Mucosa of rectum (tissue), 2 donors: Measurements from ENCODE around the gene KRT80.
A peak's percentile ranks its signal among the peaks of the same experiment; 100 is the strongest.

Source experiments
- H3K27ac ChIP-seq, 2 donors: one replicate each; pipeline ENCODE4 v1.7.0; 2013; ENCODE audit warnings: inconsistent platforms in 2 of 2, low read depth in 2 of 2, low read length in 2 of 2
- H3K27me3 ChIP-seq, 2 donors: one replicate each; pipeline ENCODE4 v1.7.0; 2013; ENCODE audit warnings: low read length in 2 of 2; ENCODE audit not compliant: control insufficient read depth in 2 of 2, insufficient read depth in 2 of 2
- H3K36me3 ChIP-seq, 2 donors: one replicate each; pipeline ENCODE4 v1.7.0; 2013; ENCODE audit warnings: low read length in 2 of 2; ENCODE audit not compliant: control insufficient read depth in 2 of 2, insufficient read depth in 2 of 2
- H3K4me1 ChIP-seq, 2 donors: one replicate each; pipeline ENCODE4 v1.7.0; 2013; ENCODE audit warnings: low read length in 2 of 2, mild to moderate bottlenecking in 1 of 2; ENCODE audit not compliant: control insufficient read depth in 2 of 2, insufficient read depth in 2 of 2
- H3K4me3 ChIP-seq, 2 donors: one replicate each; pipeline ENCODE4 v1.7.0; 2013; ENCODE audit warnings: low read length in 2 of 2
- H3K9ac ChIP-seq, 2 donors: one replicate each; pipeline ENCODE4 v1.7.0; 2013; ENCODE audit warnings: low read length in 2 of 2, low read depth in 1 of 2, mild to moderate bottlenecking in 1 of 2
- H3K9me3 ChIP-seq, 2 donors: one replicate each; pipeline ENCODE4 v1.7.0; 2013; ENCODE audit warnings: low read length in 2 of 2; ENCODE audit not compliant: control insufficient read depth in 2 of 2
- donor health status: healthy.
- donor health status: Normal muscosa, but diverticular disease.

Gene KRT80

DNA sequence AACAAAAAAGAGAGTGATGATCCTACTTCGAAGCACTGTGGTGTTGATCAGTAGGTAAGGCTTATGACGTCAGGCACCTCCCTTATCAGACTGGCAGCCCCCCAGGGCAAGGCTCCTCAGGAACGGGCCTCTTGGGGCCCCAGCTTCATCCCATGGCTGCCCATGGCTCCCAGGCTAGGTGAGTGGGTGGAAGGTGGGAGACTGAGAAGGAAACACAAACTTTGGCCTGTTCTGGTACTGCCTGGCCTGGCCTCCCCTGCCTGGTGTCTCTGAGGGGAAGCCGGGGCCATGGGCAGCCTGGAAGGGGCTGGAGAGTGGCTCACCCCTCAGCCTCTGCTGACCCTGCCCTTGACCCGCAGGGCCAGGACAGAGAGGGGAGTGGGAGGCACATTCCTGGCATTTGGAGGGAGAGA is 38.9 kb downstream of the KRT80 start:
- H3K27ac ChIP-seq = peak overlapping the region; percentile 98 to 100
- H3K27me3 ChIP-seq = peaks cover 0 to 2% of the 10 kb centered on the region in 2 donors
- H3K36me3 ChIP-seq = no peaks in the 10 kb centered on the region
- H3K4me3 ChIP-seq = no peak overlapping the region
- no peaks in the 10 kb centered on the region for H3K9me3 ChIP-seq
- peak overlapping the region in 1 of 2 donors; percentile 78 for H3K9ac ChIP-seq
- peaks cover 37 to 61% of the 10 kb centered on the region in 2 donors for H3K4me1 ChIP-seq

DNA sequence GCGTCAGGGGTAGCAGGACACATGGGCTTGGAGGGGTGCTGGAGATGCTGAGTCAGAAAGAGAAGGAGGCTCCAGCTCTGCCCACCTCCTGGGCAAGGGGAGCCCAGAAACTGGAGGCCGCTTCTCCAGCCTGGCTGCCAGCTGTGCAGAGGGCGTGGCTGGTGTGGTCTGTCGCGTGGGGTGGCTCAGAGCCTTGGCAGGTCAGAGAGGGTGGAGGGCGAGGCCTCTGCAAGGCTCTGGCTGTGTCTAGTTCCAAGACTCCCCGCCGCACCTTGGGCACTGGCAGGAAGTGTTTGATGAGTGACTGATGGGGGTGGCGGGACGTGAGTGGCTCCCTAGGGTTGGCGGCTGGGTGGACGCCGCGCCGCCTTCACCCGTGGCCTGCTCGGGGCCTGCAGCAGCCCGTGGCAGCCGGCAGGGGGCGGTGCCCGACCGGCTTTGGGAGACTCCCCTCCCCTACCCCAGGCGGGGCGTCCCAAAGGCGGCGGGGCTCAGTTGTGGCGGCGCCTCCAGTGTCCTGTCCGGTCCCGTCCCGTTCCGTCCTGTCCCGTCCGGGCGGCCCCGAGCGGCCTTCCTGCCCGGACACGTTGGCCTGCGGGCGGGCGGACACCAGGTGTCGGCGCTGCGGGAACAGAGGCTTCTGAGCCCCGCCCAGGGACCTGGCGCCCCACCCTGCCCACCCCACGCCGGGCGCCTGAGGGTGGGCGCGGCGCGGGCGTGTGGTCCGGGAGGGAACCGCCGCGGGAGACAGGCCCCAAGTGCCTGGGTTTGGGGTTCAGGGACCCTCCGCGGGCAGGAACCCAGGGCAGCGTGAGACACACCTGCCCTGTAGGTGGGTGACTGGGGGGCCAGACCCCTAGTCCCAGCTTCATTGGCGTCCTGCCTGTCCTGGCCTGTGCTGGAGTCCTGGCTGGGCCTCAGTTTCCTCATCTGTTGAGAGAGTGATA is 39.7 kb downstream of the KRT80 start:
- H3K9ac ChIP-seq = peak overlapping the region; percentile 70 to 78
- H3K4me1 ChIP-seq = peaks cover 44 to 67% of the 10 kb centered on the region in 2 donors
- no peaks in the 10 kb centered on the region for H3K9me3 ChIP-seq
- peak overlapping the region; percentile 98 to 100 for H3K27ac ChIP-seq
- peak overlapping the region; percentile 7 to 42 for H3K4me3 ChIP-seq
- H3K36me3 ChIP-seq = no peaks in the 10 kb centered on the region
- H3K27me3 ChIP-seq = peaks cover 0 to 2% of the 10 kb centered on the region in 2 donors

DNA sequence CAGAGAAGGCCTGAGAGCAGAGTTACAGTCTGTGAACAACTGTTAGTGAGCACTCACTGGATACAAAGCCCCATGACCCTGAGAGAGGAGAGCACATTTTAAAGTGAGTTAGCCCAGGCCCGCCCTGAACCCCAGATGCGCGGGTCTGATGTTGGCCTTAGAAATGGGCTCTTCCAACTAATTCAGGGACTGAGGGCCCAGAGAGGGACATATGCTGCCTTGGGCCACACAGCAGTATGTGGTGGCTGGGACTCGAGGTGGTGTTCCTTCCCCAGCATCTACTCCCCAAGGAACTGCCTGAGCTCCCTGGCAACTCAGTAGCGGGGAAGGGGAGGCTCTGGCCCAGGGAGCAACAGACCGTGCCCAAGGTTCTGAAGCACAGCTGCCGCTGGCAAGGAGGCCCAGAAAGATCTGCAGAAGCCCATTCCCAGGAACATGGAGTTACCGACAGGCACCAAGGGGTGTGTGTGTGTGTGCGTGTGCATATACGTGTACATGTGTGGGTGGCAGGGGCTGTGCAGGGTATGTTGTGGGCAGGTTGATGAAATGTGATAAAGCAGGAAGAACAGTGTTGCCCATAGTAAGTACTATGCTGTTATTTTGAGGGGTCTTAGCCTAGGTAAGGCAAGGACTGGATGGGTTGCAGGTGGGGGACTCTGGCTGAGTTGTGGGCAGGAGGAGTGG is 40.5 kb downstream of the KRT80 start:
- peaks cover 0 to 2% of the 10 kb centered on the region in 2 donors for H3K27me3 ChIP-seq
- H3K4me1 ChIP-seq = peaks cover 52 to 75% of the 10 kb centered on the region in 2 donors
- H3K9me3 ChIP-seq = no peaks in the 10 kb centered on the region
- H3K36me3 ChIP-seq = no peaks in the 10 kb centered on the region
- no peak overlapping the region for H3K4me3 ChIP-seq
- peak overlapping the region; percentile 52 to 78 for H3K9ac ChIP-seq
- H3K27ac ChIP-seq = peak overlapping the region; percentile 98 to 100

DNA sequence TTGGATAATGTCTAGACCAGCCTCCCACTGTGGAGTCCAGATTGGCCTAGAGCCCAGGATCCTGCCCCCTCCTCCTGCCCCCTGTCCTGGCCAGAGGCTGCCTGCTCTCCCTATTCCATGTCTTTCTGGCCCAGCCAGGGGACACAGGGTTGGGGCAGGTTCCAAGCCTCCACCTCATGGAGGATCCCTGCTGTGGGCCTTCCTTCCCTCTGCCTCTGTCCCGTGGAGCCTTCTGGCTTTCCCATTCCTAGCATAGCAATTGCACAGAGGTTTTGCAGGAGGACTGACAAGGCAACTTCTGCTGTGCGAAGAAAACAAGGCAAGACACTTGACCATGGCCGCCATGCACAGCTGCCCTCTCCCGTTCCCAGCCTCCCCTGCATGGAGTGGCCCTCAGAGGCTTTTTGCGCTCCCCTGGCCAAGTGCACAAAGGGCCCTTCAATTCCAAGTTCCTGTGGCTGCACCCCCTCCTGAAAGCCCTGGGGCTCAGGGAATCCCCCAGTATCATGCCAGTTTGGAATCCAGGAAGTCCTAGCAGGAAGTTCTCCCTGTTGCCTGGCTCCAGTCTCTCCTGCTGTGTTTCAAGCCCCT is 42.1 kb downstream of the KRT80 start:
- Histone ChIP-seq H3K27me3 (peaks cover 0 to 2% of the 10 kb centered on the region in 2 donors), H3K9me3 (no peaks in the 10 kb centered on the region), H3K9ac (peak overlapping the region; percentile 60 to 83), H3K4me3 (no peak overlapping the region), H3K36me3 (no peaks in the 10 kb centered on the region), H3K4me1 (peaks cover 60 to 77% of the 10 kb centered on the region in 2 donors), H3K27ac (peak overlapping the region; percentile 98 to 100)

GRCh38 chr12:52149182-52149641 is 42.6 kb downstream of the KRT80 start:
- H3K27me3 ChIP-seq = peaks cover 0 to 2% of the 10 kb centered on the region in 2 donors
- H3K4me3 ChIP-seq = no peak overlapping the region
- peak overlapping the region; percentile 98 to 100 for H3K27ac ChIP-seq
- no peaks in the 10 kb centered on the region for H3K36me3 ChIP-seq
- H3K9me3 ChIP-seq = no peaks in the 10 kb centered on the region
- H3K9ac ChIP-seq = peak overlapping the region; percentile 60 to 83
- H3K4me1 ChIP-seq = peaks cover 62 to 82% of the 10 kb centered on the region in 2 donors

DNA sequence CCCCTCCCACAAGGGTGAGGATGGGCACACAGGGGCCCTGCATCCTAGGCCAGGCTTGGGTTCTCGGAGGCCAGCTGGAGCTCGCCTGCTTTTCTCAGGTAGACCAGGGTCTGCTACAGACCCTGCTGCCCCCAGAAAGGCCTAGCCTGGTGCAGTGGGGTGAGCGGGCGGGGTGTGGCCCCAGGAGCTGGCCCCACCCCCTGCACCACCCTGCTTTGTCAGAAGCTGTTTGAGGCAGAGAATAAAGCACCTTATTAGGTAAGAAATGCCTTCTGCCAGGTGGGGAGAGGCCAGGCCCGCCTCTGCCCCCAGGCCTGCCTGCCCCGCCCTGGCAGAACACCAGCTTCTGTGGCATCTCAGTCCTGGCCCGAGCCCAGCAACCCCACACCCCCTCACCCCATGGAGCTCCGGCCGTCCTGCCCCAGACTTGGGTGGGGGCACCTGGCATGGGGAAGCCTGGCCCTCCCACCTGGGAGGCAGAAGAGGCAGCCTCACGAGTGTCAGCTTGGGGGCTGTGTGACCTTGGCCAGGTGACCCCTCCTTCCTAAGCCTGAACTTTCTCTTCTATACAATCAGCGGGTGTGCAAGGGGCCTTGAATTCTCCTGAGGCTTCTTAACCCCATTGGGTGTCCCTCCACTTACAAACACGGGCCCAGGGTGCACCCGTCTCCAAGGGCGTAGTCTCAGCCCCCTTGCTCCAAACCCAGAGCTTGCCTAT is 43.2 kb downstream of the KRT80 start:
- Histone ChIP-seq H3K4me1 (peaks cover 68 to 88% of the 10 kb centered on the region in 2 donors), H3K27ac (peak overlapping the region; percentile 98 to 100)

DNA sequence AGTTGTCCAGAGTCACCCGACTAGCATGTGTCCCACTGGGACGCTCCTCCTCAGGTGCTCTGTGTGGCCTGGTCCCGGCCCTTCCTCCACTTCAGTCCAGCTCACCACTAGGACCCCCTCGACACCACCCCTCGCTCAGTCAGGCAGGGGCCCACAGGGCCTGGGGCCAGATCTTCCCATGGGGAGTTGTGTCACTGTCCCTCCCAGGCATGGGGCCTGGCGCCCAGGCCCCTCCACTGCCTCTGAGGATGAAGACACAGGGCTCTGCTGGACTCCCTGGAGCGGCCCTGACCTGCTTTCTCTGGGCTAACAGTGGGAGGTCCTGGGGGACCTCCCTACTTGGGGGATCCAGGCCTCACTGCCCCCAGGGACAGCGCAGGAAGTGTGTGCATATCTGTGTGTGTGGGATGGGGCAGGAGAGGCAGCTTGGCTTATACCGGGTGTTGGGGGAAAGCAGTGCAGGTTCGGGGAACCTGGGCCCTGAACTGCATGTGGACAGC is 43.8 kb downstream of the KRT80 start:
- H3K4me1 ChIP-seq = peaks cover 68 to 85% of the 10 kb centered on the region in 2 donors

More for the DNA sequence above, 43.2 kb downstream of the KRT80 start:
- H3K27me3 ChIP-seq = peaks cover 0 to 2% of the 10 kb centered on the region in 2 donors
- H3K9me3 ChIP-seq = no peaks in the 10 kb centered on the region
- H3K36me3 ChIP-seq = no peaks in the 10 kb centered on the region
- H3K9ac ChIP-seq = peak overlapping the region; percentile 82 to 83
- no peak overlapping the region for H3K4me3 ChIP-seq

GRCh38 chr12:52147367-52147963 is 44.3 kb downstream of the KRT80 start:
- Histone ChIP-seq H3K36me3 (no peaks in the 10 kb centered on the region), H3K27me3 (peaks cover 0 to 2% of the 10 kb centered on the region in 2 donors), H3K9ac (peak overlapping the region; percentile 80 to 82), H3K4me1 (peaks cover 64 to 80% of the 10 kb centered on the region in 2 donors), H3K27ac (peak overlapping the region; percentile 98 to 100), H3K4me3 (peak overlapping the region in 1 of 2 donors; percentile 7), H3K9me3 (no peaks in the 10 kb centered on the region)

More for the DNA sequence above, 43.8 kb downstream of the KRT80 start:
- H3K9ac ChIP-seq = peak overlapping the region; percentile 80 to 82
- H3K27ac ChIP-seq = peak overlapping the region; percentile 98 to 100
- H3K9me3 ChIP-seq = no peaks in the 10 kb centered on the region
- peak overlapping the region in 1 of 2 donors; percentile 7 for H3K4me3 ChIP-seq
- peaks cover 0 to 2% of the 10 kb centered on the region in 2 donors for H3K27me3 ChIP-seq
- H3K36me3 ChIP-seq = no peaks in the 10 kb centered on the region
